Activated CD8-positive, alpha-beta T cell treated with anti-CD3 and anti-CD28 coated beads for 36 hours (primary cell): ENCODE measurements around the gene ESF1. TPM values are rescaled to one million over a fixed set of nuclear protein-coding genes. Genes with fewer than 3 reads are reported as not detected.

Experiments
- ATAC-seq: fragments of 200-7000 bp; cut with Tn5 transposase; one replicate; pipeline ENCODE4 v1.10.0; 2021; ENCODE audit warnings: mild to moderate bottlenecking, moderate library complexity
- CTCF ChIA-PET: fragments of 350-600 bp; sonication (Branson Sonifier 250); formaldehyde crosslinking; loops from one replicate; lab custom pipeline; 2021; ENCODE audit warnings: antibody characterized with exemption; lab: Charles Lee
- POLR2A ChIA-PET: fragments of 350-600 bp; sonication (Branson Sonifier 250); formaldehyde crosslinking; loops from one replicate; lab custom pipeline; 2021; ENCODE audit warnings: antibody characterized with exemption; lab: Charles Lee
- DNase-seq: peaks from one replicate; pipeline ENCODE4 v3.0.0-alpha.2; 2020
- H3K27ac Mint-ChIP-seq: one replicate; pipeline ENCODE4 v1.8.0; 2021; ENCODE audit warnings: mild to moderate bottlenecking, mixed read lengths
- H3K27me3 Mint-ChIP-seq: one replicate; pipeline ENCODE4 v1.8.0; 2021; ENCODE audit warnings: mixed read lengths
- H3K36me3 Mint-ChIP-seq: one replicate; pipeline ENCODE4 v1.8.0; 2021; ENCODE audit warnings: low read depth, mixed read lengths
- H3K4me1 Mint-ChIP-seq: one replicate; pipeline ENCODE4 v1.8.0; 2021; ENCODE audit warnings: low read depth, mixed read lengths
- H3K4me3 Mint-ChIP-seq: one replicate; pipeline ENCODE4 v1.8.0; 2021; ENCODE audit warnings: mild to moderate bottlenecking, moderate library complexity, mixed read lengths
- H3K9me3 Mint-ChIP-seq: one replicate; pipeline ENCODE4 v1.8.0; 2021; ENCODE audit warnings: mixed read lengths
- CTCF ChIP-seq: fragments of 200-600 bp; IDR thresholded peaks from one replicate; pipeline ENCODE4 v1.8.0; 2022; ENCODE audit warnings: antibody characterized with exemption, mild to moderate bottlenecking
- intact Hi-C: fragments of 100-400 bp; cut with micrococcal nuclease; formaldehyde crosslinking; loops from one replicate; pipeline ENCODE4 v1.10.0; 2022
- total RNA-seq, 2 experiments: library from RNA; stranded (reverse); gene quantifications; one replicate each; pipeline ENCODE4 v1.2.3, GENCODE V29; 2021

Gene ESF1
- total RNA-seq, 2 experiments from 2014 or later, result 19.9 to 20.4 TPM

- no peaks in the 10 kb centered on the region for H3K27me3 Mint-ChIP-seq
- TF ChIP-seq CTCF, result no peak
- no peaks in the 10 kb centered on the region for H3K9me3 Mint-ChIP-seq
- H3K4me1 Mint-ChIP-seq, result peaks cover 39% of the 10 kb centered on the region
- H3K4me3 Mint-ChIP-seq, result no peak overlapping the region
- ATAC-seq, result peak; percentile 61
- POLR2A ChIA-PET, result interaction anchor here (0.7 kb wide), 1 partner anchor 178 kb away, joined by 3 read pairs; the partner anchor contains the start of gene MACROD2
- H3K36me3 Mint-ChIP-seq, result peaks cover 30% of the 10 kb centered on the region
- CTCF ChIA-PET, result interaction anchor here (1.0 to 2.5 kb wide), 4 partner anchors 9 to 238 kb away, joined by 3 to 7 read pairs (median 4); partner anchors contain the start of genes ESF1 and NDUFAF5
- peak overlapping the region; percentile 82 for H3K27ac Mint-ChIP-seq
- DNase-seq, result no peak
- intact Hi-C loops, result no loop called here
These were observed 32.0 kb upstream of the ESF1 start for GRCh38 chr20:13816757-13817156.

GRCh38 chr20:13814672-13815071 lies 30.0 kb upstream of the ESF1 start:
- CTCF ChIA-PET, result interaction anchor here (0.8 to 2.5 kb wide), 3 partner anchors 31 to 240 kb away, joined by 3 to 7 read pairs (median 3); no protein-coding TSS in a partner anchor
- ATAC-seq, result no peak

GRCh38 chr20:13813910-13814309 lies 29.2 kb upstream of the ESF1 start:
- ATAC-seq (no peak), DNase-seq (no peak)
- Mint-ChIP-seq H3K27me3 (no peaks in the 10 kb centered on the region), H3K36me3 (peaks cover 25% of the 10 kb centered on the region), H3K4me3 (no peak overlapping the region), H3K27ac (no peak overlapping the region), H3K4me1 (peaks cover 39% of the 10 kb centered on the region), H3K9me3 (no peaks in the 10 kb centered on the region)
- TF ChIP-seq CTCF, result no peak
- intact Hi-C loops, result no loop called here
- ChIA-PET CTCF (interaction anchor here (0.8 to 1.0 kb wide), 2 partner anchors 30 to 94 kb away, joined by 3 read pairs; no protein-coding TSS in a partner anchor), POLR2A (no interaction called here)

More at GRCh38 chr20:13814672-13815071, 30.0 kb upstream of the ESF1 start:
- peaks cover 25% of the 10 kb centered on the region for H3K36me3 Mint-ChIP-seq
- no peaks in the 10 kb centered on the region for H3K9me3 Mint-ChIP-seq
- peaks cover 39% of the 10 kb centered on the region for H3K4me1 Mint-ChIP-seq
- DNase-seq, result no peak
- no peaks in the 10 kb centered on the region for H3K27me3 Mint-ChIP-seq
- POLR2A ChIA-PET, result no interaction called here
- no peak for TF ChIP-seq CTCF
- intact Hi-C loops, result no loop called here
- no peak overlapping the region for H3K27ac Mint-ChIP-seq
- no peak overlapping the region for H3K4me3 Mint-ChIP-seq

GRCh38 chr20:13810446-13810845 lies 25.7 kb upstream of the ESF1 start:
- H3K36me3 Mint-ChIP-seq, result peaks cover 11% of the 10 kb centered on the region

More at GRCh38 chr20:13810446-13810845, 25.7 kb upstream of the ESF1 start:
- no peak for TF ChIP-seq CTCF
- POLR2A ChIA-PET, result interaction anchor here (1.0 kb wide), 1 partner anchor 12 kb away, joined by 3 read pairs; no protein-coding TSS in a partner anchor
- Mint-ChIP-seq H3K4me1 (peaks cover 10% of the 10 kb centered on the region), H3K27ac (no peak overlapping the region), H3K9me3 (no peaks in the 10 kb centered on the region), H3K4me3 (no peak overlapping the region), H3K27me3 (no peaks in the 10 kb centered on the region)
- no peak for ATAC-seq
- CTCF ChIA-PET, result interaction anchor here (2.6 kb wide), 1 partner anchor 10 kb away, joined by 10 read pairs; no protein-coding TSS in a partner anchor
- intact Hi-C loops, result no loop called here
- DNase-seq, result no peak
